ENCODE data around the gene CBR4. TPM values are rescaled to one million over a fixed set of nuclear protein-coding genes. Genes with fewer than 3 reads are reported as not detected.

Gene CBR4
- polyA plus RNA-seq (2011; rRNA removed) (1.7 and 3.1 TPM in 2 replicates), polyA minus RNA-seq (2011; rRNA and poly(A)+ RNA removed) (2.2 and 3.1 TPM in 2 replicates)

DNA sequence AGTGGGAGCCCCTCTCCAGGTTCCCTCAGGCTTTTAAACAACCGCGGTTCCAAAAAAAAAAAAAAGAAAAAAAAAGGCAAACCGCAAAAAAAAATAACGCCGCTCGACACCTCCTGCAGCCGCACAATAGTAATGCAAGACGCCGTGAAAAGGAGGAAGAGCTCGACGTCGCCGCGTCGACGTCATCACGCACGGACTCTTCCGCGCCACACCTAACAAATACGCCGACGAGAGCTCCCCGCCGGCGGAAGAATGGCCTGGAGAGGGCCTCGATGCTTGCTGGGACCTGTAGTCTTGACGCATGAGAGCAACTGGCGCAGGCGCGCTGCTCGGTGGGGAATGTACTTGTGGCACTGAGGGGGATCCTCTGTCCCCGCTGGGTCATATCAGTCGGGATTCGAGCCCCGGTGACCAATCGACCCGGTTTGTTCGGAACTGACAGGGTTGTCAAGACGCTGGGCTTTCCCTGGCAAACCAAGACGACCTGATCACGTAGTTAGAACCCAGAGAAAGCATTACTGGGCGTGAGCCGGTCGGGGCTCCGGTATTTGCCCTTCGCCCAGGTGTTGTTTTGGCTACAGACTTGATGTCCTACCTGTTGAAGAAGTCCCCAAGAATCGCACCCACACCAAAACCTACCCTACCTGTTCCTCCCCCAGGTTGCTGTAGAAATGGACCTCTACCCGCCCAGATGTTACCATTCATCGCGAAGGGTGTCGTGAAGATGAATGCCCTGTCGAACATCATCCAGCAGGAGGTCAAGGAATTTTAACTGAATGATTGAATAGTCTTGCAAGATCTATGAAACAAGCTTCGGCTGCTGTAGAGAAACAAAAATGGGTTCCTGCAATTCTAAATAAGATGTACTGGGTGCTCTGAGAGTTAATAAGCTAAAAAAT lies at the start of gene CBR4:
TSS of gene CBR4 (minus strand) at position 131 of the 899 bp plus-strand sequence. CDS start 166 bp downstream, outside the sequence.
- TF ChIP-seq, protein P1, sequence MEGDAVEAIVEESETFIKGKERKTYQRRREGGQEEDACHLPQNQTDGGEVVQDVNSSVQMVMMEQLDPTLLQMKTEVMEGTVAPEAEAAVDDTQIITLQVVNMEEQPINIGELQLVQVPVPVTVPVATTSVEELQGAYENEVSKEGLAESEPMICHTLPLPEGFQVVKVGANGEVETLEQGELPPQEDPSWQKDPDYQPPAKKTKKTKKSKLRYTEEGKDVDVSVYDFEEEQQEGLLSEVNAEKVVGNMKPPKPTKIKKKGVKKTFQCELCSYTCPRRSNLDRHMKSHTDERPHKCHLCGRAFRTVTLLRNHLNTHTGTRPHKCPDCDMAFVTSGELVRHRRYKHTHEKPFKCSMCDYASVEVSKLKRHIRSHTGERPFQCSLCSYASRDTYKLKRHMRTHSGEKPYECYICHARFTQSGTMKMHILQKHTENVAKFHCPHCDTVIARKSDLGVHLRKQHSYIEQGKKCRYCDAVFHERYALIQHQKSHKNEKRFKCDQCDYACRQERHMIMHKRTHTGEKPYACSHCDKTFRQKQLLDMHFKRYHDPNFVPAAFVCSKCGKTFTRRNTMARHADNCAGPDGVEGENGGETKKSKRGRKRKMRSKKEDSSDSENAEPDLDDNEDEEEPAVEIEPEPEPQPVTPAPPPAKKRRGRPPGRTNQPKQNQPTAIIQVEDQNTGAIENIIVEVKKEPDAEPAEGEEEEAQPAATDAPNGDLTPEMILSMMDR (IDR thresholded peaks at IDR 0.05; ENCODE audit: insufficient read depth, low read depth, low read length): peak; percentile 44
- H3K36me3 ChIP-seq (ENCODE audit: control insufficient read depth, insufficient read depth, low read length): no peaks in the 10 kb centered on the region
- H3K27me3 ChIP-seq (ENCODE audit: control insufficient read depth, insufficient read depth, low read length): no peaks in the 10 kb centered on the region
- peak within 1 kb of the TSS; percentile 82 for H3K4me3 ChIP-seq (ENCODE audit: low read depth, low read length)
- CTCF ChIA-PET: interaction anchor here (0.5 to 1.7 kb wide), 23 partner anchors 11 to 817 kb away, joined by 3 to 9 read pairs (median 3); no protein-coding TSS in a partner anchor
- POLR2A ChIA-PET: interaction anchor here (0.5 to 0.9 kb wide), 11 partner anchors 15 to 844 kb away, joined by 3 to 16 read pairs (median 4); no protein-coding TSS in a partner anchor
- peak; percentile 93 for DNase-seq (ENCODE audit: low read depth)

DNA sequence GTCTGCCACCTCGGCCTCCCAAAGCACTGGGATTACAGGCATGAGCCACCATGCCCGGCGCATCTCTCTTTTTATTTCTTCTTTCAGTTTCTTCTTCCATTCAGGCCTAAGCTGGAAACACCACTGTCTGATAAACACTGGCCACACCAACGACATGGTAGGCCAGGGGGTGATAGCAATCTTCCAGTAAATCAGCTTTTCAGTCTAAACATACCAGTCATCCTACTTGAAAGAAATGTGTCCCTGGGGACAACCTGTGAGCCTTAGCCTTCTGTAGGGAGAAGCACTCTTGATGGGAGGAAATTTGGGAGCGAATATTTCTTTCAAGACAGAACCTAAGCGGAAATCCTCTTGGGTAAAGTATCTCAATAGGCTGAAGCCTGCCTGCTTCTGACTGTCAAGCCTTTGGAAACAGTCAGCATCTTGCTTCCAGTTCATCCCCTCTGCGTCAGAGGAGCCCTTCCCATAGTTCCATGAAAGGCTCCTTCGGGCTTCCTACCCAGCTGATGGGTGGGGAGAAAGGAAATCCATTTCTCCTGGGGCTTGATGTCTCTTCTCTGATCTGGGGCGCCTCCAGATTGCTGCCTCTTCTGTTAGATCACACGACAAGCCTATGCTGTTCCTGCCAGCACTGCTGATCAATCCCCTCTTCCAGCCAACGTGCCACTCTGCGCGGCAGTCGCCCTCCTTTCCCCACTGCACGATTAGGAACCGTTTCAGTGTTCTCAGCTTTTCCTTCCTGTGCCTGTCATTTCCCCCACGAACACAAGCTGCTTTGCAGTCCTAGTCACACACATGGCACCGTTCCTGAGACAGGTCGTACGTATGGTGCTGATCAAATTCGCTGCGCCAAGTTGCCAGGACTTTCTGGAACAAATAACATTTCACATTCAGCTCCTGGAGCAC lies 49.5 kb upstream of the CBR4 start:
- TF ChIP-seq, protein P1 (IDR thresholded peaks at IDR 0.05; ENCODE audit: insufficient read depth, low read depth, low read length): no peak
- Histone ChIP-seq H3K27me3 (ENCODE audit: control insufficient read depth, insufficient read depth, low read length) (no peaks in the 10 kb centered on the region), H3K4me3 (ENCODE audit: low read depth, low read length) (no peak overlapping the region), H3K36me3 (ENCODE audit: control insufficient read depth, insufficient read depth, low read length) (no peaks in the 10 kb centered on the region)
- ChIA-PET CTCF (interaction anchor here (1.4 kb wide), 1 partner anchor 12 kb away, joined by 3 read pairs; no protein-coding TSS in a partner anchor), POLR2A (no interaction called here)
- DNase-seq (ENCODE audit: low read depth): no peak

DNA sequence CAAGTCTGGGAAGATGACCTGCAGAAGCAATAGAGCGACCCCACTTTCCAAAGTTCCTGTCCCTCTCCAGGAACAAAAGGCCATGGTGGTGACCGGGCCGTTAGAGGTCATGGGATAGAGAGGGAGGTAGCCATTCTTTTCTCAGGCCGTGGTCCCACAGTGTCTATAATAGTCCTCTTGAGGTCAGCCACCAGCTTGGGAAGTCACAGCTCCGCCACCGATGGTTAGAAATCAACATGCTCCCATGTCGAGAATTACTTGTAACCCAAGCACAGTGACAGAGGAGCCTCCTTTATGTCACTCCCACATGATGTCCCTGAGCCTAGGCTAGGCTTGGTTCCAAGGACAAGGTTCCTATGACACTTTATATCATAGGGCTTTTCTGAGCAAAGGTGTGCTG lies 48.3 kb upstream of the CBR4 start:
- ChIA-PET POLR2A (no interaction called here), CTCF (interaction anchor here (0.5 to 1.0 kb wide), 2 partner anchors 16 to 494 kb away, joined by 3 read pairs; no protein-coding TSS in a partner anchor)
- no peak overlapping the region for H3K4me3 ChIP-seq (ENCODE audit: low read depth, low read length)

DNA sequence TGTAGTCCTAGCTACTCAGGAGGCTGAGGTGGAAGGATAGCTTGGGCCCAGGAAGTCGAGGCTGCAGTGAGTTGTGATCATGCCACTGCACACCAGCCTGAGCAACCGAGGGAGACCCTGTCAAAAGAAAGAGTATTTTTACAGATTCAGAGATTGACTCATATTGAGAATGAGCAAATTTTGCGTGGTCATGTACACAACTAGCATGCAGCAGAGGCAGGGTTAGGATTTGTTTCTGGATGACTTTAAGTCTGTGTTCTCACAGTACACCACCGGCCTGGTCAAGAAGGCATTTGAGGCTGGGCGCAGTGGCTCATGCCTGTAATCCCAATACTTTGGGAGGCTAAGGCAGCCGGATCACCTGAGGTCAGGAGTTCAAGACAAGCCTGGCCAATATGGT lies 44.8 kb upstream of the CBR4 start:
- CTCF ChIA-PET: no interaction called here
- no peak for DNase-seq (ENCODE audit: low read depth)
- Histone ChIP-seq H3K36me3 (ENCODE audit: control insufficient read depth, insufficient read depth, low read length) (no peaks in the 10 kb centered on the region), H3K4me3 (ENCODE audit: low read depth, low read length) (no peak overlapping the region), H3K27me3 (ENCODE audit: control insufficient read depth, insufficient read depth, low read length) (no peaks in the 10 kb centered on the region)
- TF ChIP-seq, protein P1 (IDR thresholded peaks at IDR 0.05; ENCODE audit: insufficient read depth, low read depth, low read length): no peak
- POLR2A ChIA-PET: no interaction called here

More for the DNA sequence above, 48.3 kb upstream of the CBR4 start:
- H3K36me3 ChIP-seq (ENCODE audit: control insufficient read depth, insufficient read depth, low read length): no peaks in the 10 kb centered on the region
- DNase-seq (ENCODE audit: low read depth): no peak
- TF ChIP-seq, protein P1 (IDR thresholded peaks at IDR 0.05; ENCODE audit: insufficient read depth, low read depth, low read length): no peak
- no peaks in the 10 kb centered on the region for H3K27me3 ChIP-seq (ENCODE audit: control insufficient read depth, insufficient read depth, low read length)

Measured in BJ (cell line).